ENCODE data around the gene MBD1. TPM values are rescaled to one million over a fixed set of nuclear protein-coding genes. Genes with fewer than 3 reads are reported as not detected.
"Not testable (repeated sequence)": the region's sequence is repeated elsewhere in the genome, so short reads cannot be mapped to it uniquely, and the experiment has no call there.

Gene MBD1
- total RNA-seq, 6 experiments from 2014 or later, result 48.3 to 56.0 (median 53.1) TPM

DNA sequence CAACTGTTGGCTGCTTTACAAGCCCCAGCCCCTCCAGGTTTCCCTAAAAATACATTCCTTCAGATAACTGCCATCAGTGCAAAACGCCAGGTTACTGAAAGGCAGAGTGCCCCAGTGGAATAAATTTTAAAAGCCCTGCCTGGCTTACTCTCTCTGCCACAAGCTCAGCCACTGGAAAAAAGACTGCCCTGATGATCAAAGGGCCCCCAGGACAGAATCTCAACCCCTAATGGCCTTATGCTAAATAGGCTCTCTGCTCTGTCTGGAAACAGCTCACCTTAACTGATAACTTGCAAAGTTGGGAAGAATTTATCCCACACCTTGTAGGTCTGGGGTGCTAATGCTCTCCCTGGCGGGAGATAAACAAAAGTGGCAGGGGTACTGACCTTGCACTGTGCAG lies 48.9 kb downstream of the MBD1 start:
- no peaks in the 10 kb centered on the region for H3K36me3 Mint-ChIP-seq (ENCODE audit: low read depth)
- H3K27ac Mint-ChIP-seq, result no peak overlapping the region
- peaks cover 5% of the 10 kb centered on the region; the same call in 1 of the 2 replicates for H3K27me3 Mint-ChIP-seq (ENCODE audit: insufficient read depth)
- TF ChIP-seq, protein P1, sequence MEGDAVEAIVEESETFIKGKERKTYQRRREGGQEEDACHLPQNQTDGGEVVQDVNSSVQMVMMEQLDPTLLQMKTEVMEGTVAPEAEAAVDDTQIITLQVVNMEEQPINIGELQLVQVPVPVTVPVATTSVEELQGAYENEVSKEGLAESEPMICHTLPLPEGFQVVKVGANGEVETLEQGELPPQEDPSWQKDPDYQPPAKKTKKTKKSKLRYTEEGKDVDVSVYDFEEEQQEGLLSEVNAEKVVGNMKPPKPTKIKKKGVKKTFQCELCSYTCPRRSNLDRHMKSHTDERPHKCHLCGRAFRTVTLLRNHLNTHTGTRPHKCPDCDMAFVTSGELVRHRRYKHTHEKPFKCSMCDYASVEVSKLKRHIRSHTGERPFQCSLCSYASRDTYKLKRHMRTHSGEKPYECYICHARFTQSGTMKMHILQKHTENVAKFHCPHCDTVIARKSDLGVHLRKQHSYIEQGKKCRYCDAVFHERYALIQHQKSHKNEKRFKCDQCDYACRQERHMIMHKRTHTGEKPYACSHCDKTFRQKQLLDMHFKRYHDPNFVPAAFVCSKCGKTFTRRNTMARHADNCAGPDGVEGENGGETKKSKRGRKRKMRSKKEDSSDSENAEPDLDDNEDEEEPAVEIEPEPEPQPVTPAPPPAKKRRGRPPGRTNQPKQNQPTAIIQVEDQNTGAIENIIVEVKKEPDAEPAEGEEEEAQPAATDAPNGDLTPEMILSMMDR (IDR thresholded peaks at IDR 0.05), result no peak
- no peak for DNase-seq
- no peak overlapping the region for H3K4me3 Mint-ChIP-seq
- no peaks in the 10 kb centered on the region for H3K9me3 Mint-ChIP-seq
- no peaks in the 10 kb centered on the region for H3K4me1 Mint-ChIP-seq (ENCODE audit: low read depth)

DNA sequence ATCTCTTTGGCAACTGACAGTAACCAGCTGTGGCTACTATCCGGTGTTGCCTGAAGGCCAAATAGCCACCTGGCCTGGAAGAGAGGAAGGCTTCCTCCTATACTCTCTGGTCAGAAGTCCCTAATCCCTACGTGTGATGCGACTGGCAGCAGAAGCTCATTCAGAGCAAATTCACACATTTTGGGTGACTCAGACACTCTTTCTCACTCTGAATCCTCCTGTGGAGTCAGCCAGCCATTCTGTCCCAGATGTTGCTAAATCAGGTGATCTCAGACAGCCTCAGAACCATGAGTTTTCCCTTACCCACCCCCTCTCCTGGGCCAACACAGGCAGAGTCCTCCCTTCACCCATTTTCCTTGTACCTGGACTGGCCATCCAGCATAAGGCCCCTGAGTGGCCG lies 49.7 kb downstream of the MBD1 start:
- H3K27me3 Mint-ChIP-seq (ENCODE audit: insufficient read depth), result peaks cover 5% of the 10 kb centered on the region; the same call in 1 of the 2 replicates
- H3K36me3 Mint-ChIP-seq (ENCODE audit: low read depth), result no peaks in the 10 kb centered on the region
- H3K27ac Mint-ChIP-seq, result no peak overlapping the region
- DNase-seq, result no peak
- H3K9me3 Mint-ChIP-seq, result no peaks in the 10 kb centered on the region
- TF ChIP-seq, protein P1 (IDR thresholded peaks at IDR 0.05), result no peak
- H3K4me3 Mint-ChIP-seq, result no peak overlapping the region
- H3K4me1 Mint-ChIP-seq (ENCODE audit: low read depth), result no peaks in the 10 kb centered on the region

DNA sequence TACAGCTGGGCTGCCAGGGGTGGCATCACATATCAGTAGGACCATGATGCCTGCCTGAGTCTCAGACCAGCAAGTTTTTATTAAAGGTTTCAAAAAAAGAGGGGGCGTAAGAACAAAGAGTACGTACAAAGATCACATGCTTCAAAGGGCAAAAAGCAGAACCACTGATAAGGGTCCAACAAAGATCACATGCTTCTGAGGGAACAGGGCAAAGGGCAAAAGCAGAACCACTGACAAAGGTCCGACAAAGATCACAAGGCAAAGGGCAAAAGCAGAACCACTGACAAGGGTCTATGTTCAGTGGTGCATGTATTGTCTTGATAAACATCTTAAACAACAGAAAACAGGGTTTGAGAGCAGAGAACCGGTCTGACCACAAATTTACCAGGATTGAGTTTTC lies 61.1 kb downstream of the MBD1 start:
- not testable (repeated sequence) for H3K36me3 Mint-ChIP-seq (ENCODE audit: low read depth); H3K4me3 Mint-ChIP-seq; H3K27ac Mint-ChIP-seq

More for the DNA sequence above, 61.1 kb downstream of the MBD1 start:
- not testable (repeated sequence) for H3K4me1 Mint-ChIP-seq (ENCODE audit: low read depth); H3K27me3 Mint-ChIP-seq (ENCODE audit: insufficient read depth); H3K9me3 Mint-ChIP-seq; DNase-seq

Other genes starting within 250 kb of the MBD1 start
- gene MYO5B, start 86.4 kb downstream of the MBD1 start, total RNA-seq (2021; fragmentation: NEBNext Ultra II Directional; extraction: Animal tissue kit (Norgen Biotek cat#: 25700)), result under 1 TPM in 2 of 6 experiments, not detected in 4; 0.17 to 0.28 TPM
- gene CFAP53, start 15.0 kb downstream of the MBD1 start, total RNA-seq (2021; fragmentation: NEBNext Ultra II Directional; extraction: Animal tissue kit (Norgen Biotek cat#: 25700)), result under 1 TPM in 3 of 6 experiments, not detected in 3; 0.10 to 0.17 (median 0.14) TPM
- gene CXXC1, start 6.2 kb upstream of the MBD1 start, total RNA-seq (2021; fragmentation: NEBNext Ultra II Directional; extraction: Animal tissue kit (Norgen Biotek cat#: 25700)), result 10 to 100 TPM; 37.4 to 53.1 (median 44.4) TPM
- gene SKA1, start 93.5 kb upstream of the MBD1 start, total RNA-seq (2021; fragmentation: NEBNext Ultra II Directional; extraction: Animal tissue kit (Norgen Biotek cat#: 25700)), result 10 to 100 TPM in 5 of 6 experiments, 1 to 10 TPM in 1; 8.2 to 18.0 (median 15.7) TPM

All from HFFc6 (cell line).